ENCODE data around the gene LBHD2.
"Not testable (repeated sequence)": the region's sequence is repeated elsewhere in the genome, so short reads cannot be mapped to it uniquely, and the experiment has no call there.

The LBHD2 gene

DNA sequence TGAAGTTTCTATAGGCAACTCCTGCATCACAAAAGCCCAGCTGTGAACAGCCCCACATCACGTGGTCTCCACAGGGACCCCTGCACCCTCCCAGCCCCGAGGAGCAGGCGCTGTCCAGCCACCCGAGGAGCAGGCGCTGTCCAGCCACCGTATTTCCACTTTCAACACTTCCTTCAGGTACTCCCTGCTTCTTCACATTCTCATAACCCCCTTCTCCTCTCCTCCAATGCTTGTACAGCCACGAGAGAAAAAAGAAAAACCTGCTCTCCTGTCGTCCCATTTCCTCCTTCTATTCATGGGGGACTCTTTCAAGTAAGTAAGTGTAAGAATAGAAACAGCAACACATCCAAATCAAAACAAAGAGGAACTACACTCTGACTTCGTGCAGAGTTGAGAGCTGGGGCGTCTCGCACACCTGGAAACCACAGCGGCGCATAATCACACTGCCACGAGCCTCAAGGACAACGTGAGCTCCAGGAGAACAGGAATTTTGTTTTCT lies 38.6 kb upstream of the LBHD2 start:
- TF ChIP-seq, protein P1, sequence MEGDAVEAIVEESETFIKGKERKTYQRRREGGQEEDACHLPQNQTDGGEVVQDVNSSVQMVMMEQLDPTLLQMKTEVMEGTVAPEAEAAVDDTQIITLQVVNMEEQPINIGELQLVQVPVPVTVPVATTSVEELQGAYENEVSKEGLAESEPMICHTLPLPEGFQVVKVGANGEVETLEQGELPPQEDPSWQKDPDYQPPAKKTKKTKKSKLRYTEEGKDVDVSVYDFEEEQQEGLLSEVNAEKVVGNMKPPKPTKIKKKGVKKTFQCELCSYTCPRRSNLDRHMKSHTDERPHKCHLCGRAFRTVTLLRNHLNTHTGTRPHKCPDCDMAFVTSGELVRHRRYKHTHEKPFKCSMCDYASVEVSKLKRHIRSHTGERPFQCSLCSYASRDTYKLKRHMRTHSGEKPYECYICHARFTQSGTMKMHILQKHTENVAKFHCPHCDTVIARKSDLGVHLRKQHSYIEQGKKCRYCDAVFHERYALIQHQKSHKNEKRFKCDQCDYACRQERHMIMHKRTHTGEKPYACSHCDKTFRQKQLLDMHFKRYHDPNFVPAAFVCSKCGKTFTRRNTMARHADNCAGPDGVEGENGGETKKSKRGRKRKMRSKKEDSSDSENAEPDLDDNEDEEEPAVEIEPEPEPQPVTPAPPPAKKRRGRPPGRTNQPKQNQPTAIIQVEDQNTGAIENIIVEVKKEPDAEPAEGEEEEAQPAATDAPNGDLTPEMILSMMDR (IDR thresholded peaks at IDR 0.05; ENCODE audit: low read depth, low read length, poor library complexity, severe bottlenecking), result no peak
- TF ChIP-seq EZH2phosphoT487 (IDR thresholded peaks at IDR 0.05; ENCODE audit: borderline replicate concordance, low read length), result no peak
- peaks cover 5% of the 10 kb centered on the region; the same call in 1 of the 2 replicates for H4K20me1 ChIP-seq (ENCODE audit: control insufficient read depth, insufficient read depth, low read depth, low read length)
- peaks cover 26% of the 10 kb centered on the region for H3K4me1 ChIP-seq (ENCODE audit: control insufficient read depth, low read length)
- no peaks in the 10 kb centered on the region for H3K9me2 ChIP-seq (replicated peaks; ENCODE audit: control insufficient read depth, low read length)
- no peaks in the 10 kb centered on the region for H3K36me3 ChIP-seq (ENCODE audit: control insufficient read depth, low read length)
- H3K4me2 ChIP-seq (ENCODE audit: low read length), result peak overlapping the region; percentile 63
- no peaks in the 10 kb centered on the region for H3K9me3 ChIP-seq (ENCODE audit: control insufficient read depth, insufficient read depth, low read length)
- peaks cover 47% of the 10 kb centered on the region for H3K27me3 ChIP-seq (ENCODE audit: control insufficient read depth, low read length)
- peak overlapping the region; percentile 45 for H3K4me3 ChIP-seq (ENCODE audit: low read length)
- no peaks in the 10 kb centered on the region for H3K79me2 ChIP-seq (ENCODE audit: control insufficient read depth, low read length)
- H3F3A ChIP-seq (ENCODE audit: control insufficient read depth, insufficient read depth), result peaks cover 6% of the 10 kb centered on the region
- H3K27ac ChIP-seq (ENCODE audit: low read depth, low read length), result no peak overlapping the region

DNA sequence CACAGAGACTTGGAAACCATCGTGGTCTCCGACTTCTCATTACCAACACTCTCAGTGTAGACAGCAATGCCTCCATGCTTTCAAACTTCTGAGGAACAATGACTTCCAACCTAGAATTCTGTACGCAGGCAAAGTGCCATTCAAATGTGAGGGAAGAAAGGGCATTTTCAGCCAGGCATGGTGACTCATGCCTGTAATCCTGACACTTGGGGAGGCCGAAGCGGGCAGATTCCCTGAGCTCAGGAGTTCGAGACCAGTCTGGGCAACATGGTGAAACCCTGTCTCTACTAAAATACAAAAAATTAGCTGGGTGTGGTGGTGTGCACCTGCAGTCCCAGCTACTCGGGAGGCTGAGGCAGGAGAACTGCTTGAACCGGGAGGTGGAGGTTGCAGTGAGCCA lies 36.6 kb upstream of the LBHD2 start:
- not testable (repeated sequence) for H3K79me2 ChIP-seq (ENCODE audit: control insufficient read depth, low read length); H3F3A ChIP-seq (ENCODE audit: control insufficient read depth, insufficient read depth); H3K9me2 ChIP-seq (replicated peaks; ENCODE audit: control insufficient read depth, low read length); H4K20me1 ChIP-seq (ENCODE audit: control insufficient read depth, insufficient read depth, low read depth, low read length); H3K36me3 ChIP-seq (ENCODE audit: control insufficient read depth, low read length); H3K27ac ChIP-seq (ENCODE audit: low read depth, low read length); H3K4me2 ChIP-seq (ENCODE audit: low read length); H3K4me3 ChIP-seq (ENCODE audit: low read length); H3K9me3 ChIP-seq (ENCODE audit: control insufficient read depth, insufficient read depth, low read length)
- Histone ChIP-seq H3K4me1 (ENCODE audit: control insufficient read depth, low read length) (peaks cover 26% of the 10 kb centered on the region), H3K27me3 (ENCODE audit: control insufficient read depth, low read length) (peaks cover 59% of the 10 kb centered on the region)

DNA sequence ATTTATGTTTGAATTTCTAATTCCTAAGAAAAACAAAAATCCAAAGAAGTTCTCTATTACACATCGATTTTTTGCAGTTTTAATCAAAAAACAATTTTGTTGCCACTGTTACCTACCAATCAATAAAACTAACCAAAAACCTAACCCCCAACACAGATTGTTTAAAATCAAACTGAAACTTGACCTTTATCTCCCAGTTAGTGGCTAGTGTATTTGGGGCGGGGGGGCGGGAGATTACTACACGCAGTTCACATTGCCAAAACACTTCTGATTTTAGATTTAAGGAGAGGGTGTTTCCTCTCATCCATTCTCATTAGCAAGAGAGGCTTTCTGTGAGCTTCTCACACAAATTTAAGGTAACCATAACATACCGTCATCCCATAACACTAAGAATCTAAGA lies 33.1 kb upstream of the LBHD2 start:
- Histone ChIP-seq H3F3A (ENCODE audit: control insufficient read depth, insufficient read depth) (no peaks in the 10 kb centered on the region), H3K9me2 (replicated peaks; ENCODE audit: control insufficient read depth, low read length) (no peaks in the 10 kb centered on the region), H3K79me2 (ENCODE audit: control insufficient read depth, low read length) (no peaks in the 10 kb centered on the region), H3K27ac (ENCODE audit: low read depth, low read length) (no peak overlapping the region), H3K4me3 (ENCODE audit: low read length) (no peak overlapping the region), H4K20me1 (ENCODE audit: control insufficient read depth, insufficient read depth, low read depth, low read length) (0 out of 2 replicates have a peak, but pooled peaks cover 2% of the 10 kb centered on the region), H3K4me1 (ENCODE audit: control insufficient read depth, low read length) (peaks cover 5% of the 10 kb centered on the region), H3K36me3 (ENCODE audit: control insufficient read depth, low read length) (no peaks in the 10 kb centered on the region), H3K27me3 (ENCODE audit: control insufficient read depth, low read length) (peaks cover 57% of the 10 kb centered on the region), H3K9me3 (ENCODE audit: control insufficient read depth, insufficient read depth, low read length) (no peaks in the 10 kb centered on the region), H3K4me2 (ENCODE audit: low read length) (no peak overlapping the region)
- no peak for TF ChIP-seq EZH2phosphoT487 (IDR thresholded peaks at IDR 0.05; ENCODE audit: borderline replicate concordance, low read length)
- TF ChIP-seq, protein P1 (IDR thresholded peaks at IDR 0.05; ENCODE audit: low read depth, low read length, poor library complexity, severe bottlenecking), result no peak

DNA sequence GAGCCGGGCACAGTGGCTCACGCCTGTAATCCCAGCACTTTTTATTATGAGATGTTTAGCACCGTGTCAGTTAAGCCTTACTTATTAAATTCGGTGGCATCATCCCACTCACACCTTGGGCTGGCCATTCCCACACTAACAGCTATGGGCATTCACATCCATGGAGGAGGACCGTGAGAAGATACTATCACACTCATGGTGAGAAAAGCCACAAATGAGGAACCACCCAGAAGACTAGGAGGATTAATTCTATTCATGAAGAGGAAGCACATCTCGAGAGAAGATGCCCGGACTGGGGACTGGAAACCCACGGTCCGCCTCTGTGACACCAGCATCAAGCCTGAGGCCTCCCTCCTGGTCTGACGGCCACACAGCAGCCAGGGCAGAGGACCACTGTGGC lies 31.6 kb upstream of the LBHD2 start:
- Histone ChIP-seq H3K27me3 (ENCODE audit: control insufficient read depth, low read length) (peaks cover 51% of the 10 kb centered on the region), H3K4me3 (ENCODE audit: low read length) (no peak overlapping the region), H3K9me3 (ENCODE audit: control insufficient read depth, insufficient read depth, low read length) (no peaks in the 10 kb centered on the region), H4K20me1 (ENCODE audit: control insufficient read depth, insufficient read depth, low read depth, low read length) (no peaks in the 10 kb centered on the region), H3K4me1 (ENCODE audit: control insufficient read depth, low read length) (no peaks in the 10 kb centered on the region), H3K79me2 (ENCODE audit: control insufficient read depth, low read length) (no peaks in the 10 kb centered on the region), H3K9me2 (replicated peaks; ENCODE audit: control insufficient read depth, low read length) (no peaks in the 10 kb centered on the region), H3K36me3 (ENCODE audit: control insufficient read depth, low read length) (no peaks in the 10 kb centered on the region), H3F3A (ENCODE audit: control insufficient read depth, insufficient read depth) (no peaks in the 10 kb centered on the region), H3K4me2 (ENCODE audit: low read length) (no peak overlapping the region), H3K27ac (ENCODE audit: low read depth, low read length) (no peak overlapping the region)
- TF ChIP-seq, protein P1 (IDR thresholded peaks at IDR 0.05; ENCODE audit: low read depth, low read length, poor library complexity, severe bottlenecking), result no peak
- TF ChIP-seq EZH2phosphoT487 (IDR thresholded peaks at IDR 0.05; ENCODE audit: borderline replicate concordance, low read length), result no peak

All from DOHH2 (cell line).